ENCODE results near the gene PRICKLE3.

- TF ChIP-seq, protein P1, sequence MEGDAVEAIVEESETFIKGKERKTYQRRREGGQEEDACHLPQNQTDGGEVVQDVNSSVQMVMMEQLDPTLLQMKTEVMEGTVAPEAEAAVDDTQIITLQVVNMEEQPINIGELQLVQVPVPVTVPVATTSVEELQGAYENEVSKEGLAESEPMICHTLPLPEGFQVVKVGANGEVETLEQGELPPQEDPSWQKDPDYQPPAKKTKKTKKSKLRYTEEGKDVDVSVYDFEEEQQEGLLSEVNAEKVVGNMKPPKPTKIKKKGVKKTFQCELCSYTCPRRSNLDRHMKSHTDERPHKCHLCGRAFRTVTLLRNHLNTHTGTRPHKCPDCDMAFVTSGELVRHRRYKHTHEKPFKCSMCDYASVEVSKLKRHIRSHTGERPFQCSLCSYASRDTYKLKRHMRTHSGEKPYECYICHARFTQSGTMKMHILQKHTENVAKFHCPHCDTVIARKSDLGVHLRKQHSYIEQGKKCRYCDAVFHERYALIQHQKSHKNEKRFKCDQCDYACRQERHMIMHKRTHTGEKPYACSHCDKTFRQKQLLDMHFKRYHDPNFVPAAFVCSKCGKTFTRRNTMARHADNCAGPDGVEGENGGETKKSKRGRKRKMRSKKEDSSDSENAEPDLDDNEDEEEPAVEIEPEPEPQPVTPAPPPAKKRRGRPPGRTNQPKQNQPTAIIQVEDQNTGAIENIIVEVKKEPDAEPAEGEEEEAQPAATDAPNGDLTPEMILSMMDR (IDR thresholded peaks at IDR 0.05), result no peak
- TF ChIP-seq POLR2A (IDR thresholded peaks at IDR 0.05), result no peak
These were observed 40.8 kb upstream of the PRICKLE3 start for GRCh38 chrX:49226946-49227345.
